ENCODE data around the gene CPA3.
A peak's percentile ranks its signal among the peaks of the same experiment; 100 is the strongest.

CPA3 gene

GRCh38 chr3:148922467-148922866 lies 57.4 kb downstream of the CPA3 start:
- no peak for DNase-seq (ENCODE audit: low read depth)

- DNase-seq (ENCODE audit: low read depth) = no peak
Observed at GRCh38 chr3:148923592-148923991, 58.5 kb downstream of the CPA3 start.

GRCh38 chr3:148924562-148924961 lies 59.5 kb downstream of the CPA3 start:
- DNase-seq (ENCODE audit: low read depth) = no peak

- no peak for DNase-seq (ENCODE audit: low read depth)
Observed at GRCh38 chr3:148925845-148926244, 60.7 kb downstream of the CPA3 start.

- no peak for DNase-seq (ENCODE audit: low read depth)
Observed at GRCh38 chr3:148930752-148931151, 65.7 kb downstream of the CPA3 start.

- DNase-seq (ENCODE audit: low read depth) = no peak
Observed at GRCh38 chr3:148931574-148931973, 66.5 kb downstream of the CPA3 start.

GRCh38 chr3:148932972-148933371 lies 67.9 kb downstream of the CPA3 start:
- no peak for DNase-seq (ENCODE audit: low read depth)

GRCh38 chr3:148937467-148938255 lies 72.6 kb downstream of the CPA3 start:
- DNase-seq (ENCODE audit: low read depth) = no peak

GRCh38 chr3:148938306-148938705 lies 73.2 kb downstream of the CPA3 start:
- DNase-seq (ENCODE audit: low read depth) = no peak

GRCh38 chr3:148938936-148939335 lies 73.8 kb downstream of the CPA3 start:
- DNase-seq (ENCODE audit: low read depth) = no peak

- DNase-seq (ENCODE audit: low read depth) = no peak
Observed at GRCh38 chr3:148940983-148941382, 75.9 kb downstream of the CPA3 start.

GRCh38 chr3:148943506-148944205 lies 78.6 kb downstream of the CPA3 start:
- peak; percentile 7 for DNase-seq (ENCODE audit: low read depth)

- no peak for DNase-seq (ENCODE audit: low read depth)
Observed at GRCh38 chr3:148945116-148945515, 80.0 kb downstream of the CPA3 start.
